Uterus (tissue), 4 donors: ENCODE results near the gene CACNA2D1. TPM values are rescaled to one million over a fixed set of nuclear protein-coding genes. Genes with fewer than 3 reads are reported as not detected.

Experiments used
- DNase-seq, 2 donors: peaks; one replicate each; pipeline ENCODE4 v3.0.0-alpha.2; 2019 to 2020
- H3K27ac ChIP-seq, 2 donors: fragments of 200-600 bp; sonication (generic); 1 replicate in 1 of 2; 2 replicates in 1 of 2; pipeline ENCODE4 v1.5.1; 2016 to 2018
- H3K27me3 ChIP-seq, 2 donors: fragments of 200-600 bp; sonication (generic); one replicate each; pipeline ENCODE4 v1.5.1; 2018 to 2019; ENCODE audit warnings: control low read depth in 1 of 2
- H3K36me3 ChIP-seq, 2 donors: fragments of 200-600 bp; sonication (generic); one replicate each; pipeline ENCODE4 v1.5.1; 2019; ENCODE audit warnings: control low read depth in 1 of 2
- H3K4me1 ChIP-seq, 2 donors: fragments of 200-600 bp; sonication (generic); one replicate each; pipeline ENCODE4 v1.5.1; 2018 to 2019; ENCODE audit warnings: control low read depth in 1 of 2
- H3K4me3 ChIP-seq, 2 donors: fragments of 200-600 bp; sonication (generic); 1 replicate in 1 of 2; 2 replicates in 1 of 2; pipeline ENCODE4 v1.5.1; 2018 to 2019; ENCODE audit warnings: mild to moderate bottlenecking in 1 of 2
- H3K9me3 ChIP-seq, 2 donors: fragments of 200-600 bp; sonication (generic); one replicate each; pipeline ENCODE4 v1.5.1; 2019; ENCODE audit warnings: control low read depth in 1 of 2
- CTCF ChIP-seq, 4 experiments: fragments of 200-600 bp in 2 of 4; fragments of 450-650 bp in 2 of 4; sonication (generic) in 2 of 4; IDR thresholded peaks; one replicate each; pipeline ENCODE4 v1.5.1; 2016 to 2019; ENCODE audit warnings: antibody characterized with exemption in 4 of 4, mild to moderate bottlenecking in 2 of 4, moderate library complexity in 1 of 4
- POLR2A ChIP-seq, 2 donors: fragments of 450-650 bp; IDR thresholded peaks; one replicate each; pipeline ENCODE4 v1.6.1; 2016; ENCODE audit warnings: antibody characterized with exemption in 2 of 2, mild to moderate bottlenecking in 1 of 2, moderate library complexity in 1 of 2
- intact Hi-C: fragments of 100-400 bp; cut with DNase I; formaldehyde crosslinking; loops from one replicate; pipeline ENCODE4 v1.15.1; 2023; ENCODE audit warnings: low total_unique reads
- total RNA-seq, 4 donors: library from RNA; depleted of rRNA in 3 of 4; stranded (reverse); fragments of >200 nt in 3 of 4; gene quantifications; one replicate each; pipeline versions ENCODE4 v1.1.0 to v1.2.4, GENCODE V29; 2014 to 2023
- donor health status: DM: yes; HTN: yes; CAD: no.

CACNA2D1 gene
- total RNA-seq, 4 donors from 2014 or later: 30.1 to 54.1 (median 43.6) TPM

GRCh38 chr7:82021713-82022112 is 421.9 kb downstream of the CACNA2D1 start:
- H3K4me1 ChIP-seq: no peaks in the 10 kb centered on the region
- no peaks in the 10 kb centered on the region for H3K27me3 ChIP-seq
- intact Hi-C loops: no loop called here
- H3K4me3 ChIP-seq: no peak overlapping the region
- DNase-seq: no peak
- TF ChIP-seq CTCF (IDR thresholded peaks at IDR 0.05) (no peak), POLR2A (IDR thresholded peaks at IDR 0.05) (no peak)
- no peak overlapping the region for H3K27ac ChIP-seq
- H3K9me3 ChIP-seq: no peaks in the 10 kb centered on the region
- no peaks in the 10 kb centered on the region for H3K36me3 ChIP-seq

DNA sequence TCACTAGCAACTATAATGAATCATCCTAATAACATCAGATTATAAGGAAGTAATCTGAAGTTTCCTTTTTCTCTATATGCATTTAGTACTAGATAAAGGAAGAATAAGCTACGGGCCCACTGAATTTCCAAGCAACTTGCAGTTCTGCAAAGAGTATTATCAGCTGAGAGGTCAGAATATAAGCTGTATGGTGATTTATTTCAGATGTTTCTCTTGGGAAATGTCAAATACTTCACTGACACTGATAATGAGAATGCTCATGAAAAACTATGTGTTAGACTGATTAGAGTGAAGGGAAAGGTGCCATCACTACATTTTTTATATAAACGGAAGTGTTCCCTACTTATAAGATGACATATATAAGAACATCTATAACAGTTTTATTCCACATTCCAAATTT is 422.5 kb downstream of the CACNA2D1 start:
- DNase-seq: no peak
- H3K9me3 ChIP-seq: no peaks in the 10 kb centered on the region
- no peak overlapping the region for H3K27ac ChIP-seq
- no peak overlapping the region for H3K4me3 ChIP-seq
- no peaks in the 10 kb centered on the region for H3K4me1 ChIP-seq
- no peak for TF ChIP-seq CTCF (IDR thresholded peaks at IDR 0.05)
- no peak for TF ChIP-seq POLR2A (IDR thresholded peaks at IDR 0.05)
- no peaks in the 10 kb centered on the region for H3K36me3 ChIP-seq
- intact Hi-C loops: no loop called here
- H3K27me3 ChIP-seq: no peaks in the 10 kb centered on the region

DNA sequence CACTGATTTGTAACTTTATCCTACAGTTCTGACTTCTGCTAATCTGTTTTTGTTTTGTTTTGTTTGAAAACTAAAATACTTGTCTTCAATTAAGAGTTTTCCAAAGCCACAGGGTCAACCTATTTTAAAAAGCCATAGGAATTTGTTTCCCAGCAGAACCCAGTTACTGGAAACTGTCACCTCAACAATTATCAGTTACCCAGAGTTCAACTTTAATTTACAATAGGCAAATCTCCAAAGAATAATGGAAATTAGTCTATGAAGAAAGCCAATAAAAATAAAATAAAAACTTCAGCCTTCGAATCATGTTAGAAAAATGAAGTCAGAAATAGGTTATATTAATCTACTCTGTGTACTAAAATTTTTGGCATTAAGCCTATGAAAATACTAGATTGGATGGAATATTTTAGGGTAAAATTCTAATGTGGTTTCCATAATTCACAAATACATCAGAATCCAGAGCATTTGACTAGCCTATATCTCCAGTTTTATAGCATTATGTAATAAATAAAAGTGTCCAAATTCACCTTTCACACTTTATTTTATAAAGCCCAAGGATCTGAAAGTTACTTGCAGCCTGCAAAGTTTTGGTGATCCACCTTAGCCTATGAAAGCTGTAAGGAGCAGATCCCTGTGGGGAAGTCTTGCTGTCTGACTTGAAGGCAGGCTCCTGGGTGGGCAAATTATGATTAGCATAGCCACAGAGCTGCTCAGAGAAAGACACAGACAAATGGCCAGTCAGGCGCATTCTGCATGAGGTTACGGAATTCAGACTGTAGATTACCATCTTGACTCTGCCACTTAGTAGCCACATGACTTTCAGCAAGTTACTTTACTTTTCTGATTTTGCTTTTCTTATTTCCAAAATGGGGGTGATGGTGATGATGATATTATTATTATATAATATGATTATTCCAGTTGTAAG is 423.8 kb downstream of the CACNA2D1 start:
- no peaks in the 10 kb centered on the region for H3K36me3 ChIP-seq
- no peaks in the 10 kb centered on the region for H3K27me3 ChIP-seq
- no peak for TF ChIP-seq POLR2A (IDR thresholded peaks at IDR 0.05)
- TF ChIP-seq CTCF (IDR thresholded peaks at IDR 0.05): no peak
- H3K4me1 ChIP-seq: no peaks in the 10 kb centered on the region
- H3K27ac ChIP-seq: no peak overlapping the region
- intact Hi-C loops: no loop called here
- H3K9me3 ChIP-seq: no peaks in the 10 kb centered on the region
- DNase-seq: no peak
- no peak overlapping the region for H3K4me3 ChIP-seq

DNA sequence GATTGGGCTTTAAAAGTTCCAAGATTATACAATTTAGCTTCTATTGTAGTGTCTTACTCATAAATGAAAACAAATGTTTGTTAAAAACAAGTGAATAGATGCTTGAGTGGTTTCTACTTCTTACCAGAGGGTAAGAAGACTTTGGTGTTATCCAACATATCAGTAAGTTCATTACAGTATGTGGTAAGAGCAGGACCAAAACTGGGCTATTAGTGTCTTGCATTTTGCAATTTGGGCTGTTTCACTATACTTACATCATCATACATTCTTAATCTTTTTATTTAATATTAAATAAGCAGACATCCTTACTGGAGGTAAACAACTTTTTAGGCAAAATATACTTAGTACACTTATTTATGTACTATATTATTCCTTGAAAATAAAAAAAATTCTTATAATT is 425.4 kb downstream of the CACNA2D1 start:
- H3K9me3 ChIP-seq: no peaks in the 10 kb centered on the region
- H3K4me3 ChIP-seq: no peak overlapping the region
- H3K4me1 ChIP-seq: no peaks in the 10 kb centered on the region
- no peaks in the 10 kb centered on the region for H3K27me3 ChIP-seq
- no peak for DNase-seq
- intact Hi-C loops: no loop called here
- no peaks in the 10 kb centered on the region for H3K36me3 ChIP-seq
- no peak overlapping the region for H3K27ac ChIP-seq
- TF ChIP-seq CTCF (IDR thresholded peaks at IDR 0.05) (no peak), POLR2A (IDR thresholded peaks at IDR 0.05) (no peak)

DNA sequence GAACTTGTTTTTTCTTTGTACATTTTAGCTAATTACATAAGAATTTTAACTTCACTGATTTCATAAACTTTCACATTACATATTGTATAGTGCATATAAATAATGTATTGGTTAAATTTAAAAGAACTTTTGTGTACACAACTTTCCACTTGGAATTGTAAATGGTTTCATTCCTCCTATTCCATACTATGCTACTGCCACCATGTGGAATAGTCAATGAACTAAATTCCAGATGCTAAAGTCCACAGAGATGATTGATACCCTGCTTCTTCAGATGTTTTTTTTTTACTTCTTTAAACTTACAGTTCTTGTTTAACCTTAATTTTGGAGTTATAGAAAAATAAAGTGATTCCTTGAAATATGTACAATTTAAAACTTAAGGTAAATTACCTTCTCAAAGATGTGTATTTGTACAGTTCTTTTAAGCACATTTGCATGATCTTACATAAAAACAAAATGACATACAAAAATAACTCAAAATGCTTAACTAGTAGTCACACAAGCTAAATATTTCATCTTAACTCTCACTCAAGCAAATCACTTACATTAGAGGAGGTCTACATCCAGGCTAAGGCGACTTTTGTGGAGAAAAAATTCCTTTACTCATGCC is 426.1 kb downstream of the CACNA2D1 start:
- intact Hi-C loops: no loop called here
- Histone ChIP-seq H3K4me1 (no peaks in the 10 kb centered on the region), H3K27ac (no peak overlapping the region), H3K4me3 (no peak overlapping the region), H3K27me3 (no peaks in the 10 kb centered on the region), H3K36me3 (no peaks in the 10 kb centered on the region), H3K9me3 (no peaks in the 10 kb centered on the region)
- no peak for DNase-seq
- peak in 2 of 4 experiments; percentile 10 to 21 for TF ChIP-seq CTCF (IDR thresholded peaks at IDR 0.05)
- TF ChIP-seq POLR2A (IDR thresholded peaks at IDR 0.05): no peak
